Activated T-cell treated with anti-CD3 and anti-CD28 coated beads, Interleukin-2, amount 50 U/mL, for 4 hours (primary cell): ENCODE measurements around the gene APOL3. TPM values are rescaled to one million over a fixed set of nuclear protein-coding genes. Genes with fewer than 3 reads are reported as not detected.
"Not testable (repeated sequence)": the region's sequence is repeated elsewhere in the genome, so short reads cannot be mapped to it uniquely, and the experiment has no call there.

Experiments
- ATAC-seq, 2 donors: fragments of 200-7000 bp; cut with Tn5 transposase; one replicate each; pipeline ENCODE4 v1.10.0; 2021
- DNase-seq: peaks from one replicate; pipeline ENCODE4 v3.0.0-alpha.2; 2020
- H3K27me3 Mint-ChIP-seq: one replicate; pipeline ENCODE4 v1.8.0; 2021; ENCODE audit warnings: low read depth, mixed read lengths
- H3K36me3 Mint-ChIP-seq: one replicate; pipeline ENCODE4 v1.8.0; 2022; ENCODE audit warnings: mixed read lengths; ENCODE audit not compliant: insufficient read depth
- H3K4me1 Mint-ChIP-seq: one replicate; pipeline ENCODE4 v1.8.0; 2021; ENCODE audit warnings: low read depth, mixed read lengths
- H3K4me3 Mint-ChIP-seq: one replicate; pipeline ENCODE4 v1.8.0; 2021; ENCODE audit warnings: mild to moderate bottlenecking, moderate library complexity, mixed read lengths
- H3K9me3 Mint-ChIP-seq: one replicate; pipeline ENCODE4 v1.8.0; 2021; ENCODE audit warnings: mixed read lengths
- total RNA-seq, 3 donors: library from RNA; stranded (reverse); gene quantifications; one replicate each; pipeline ENCODE4 v1.2.1, GENCODE V29; 2021

APOL3 gene
- total RNA-seq, 3 donors from 2014 or later, result 14.4 to 17.7 (median 15.5) TPM

- ATAC-seq (no peak), DNase-seq (no peak)
- Mint-ChIP-seq H3K9me3 (no peaks in the 10 kb centered on the region), H3K4me1 (peaks cover 14% of the 10 kb centered on the region), H3K4me3 (no peak overlapping the region), H3K27me3 (peaks cover 5% of the 10 kb centered on the region), H3K36me3 (no peaks in the 10 kb centered on the region)
These were observed 38.0 kb upstream of the APOL3 start for GRCh38 chr22:36198536-36198935.

- Mint-ChIP-seq H3K4me1 (peaks cover 14% of the 10 kb centered on the region), H3K27me3 (peaks cover 9% of the 10 kb centered on the region), H3K36me3 (no peaks in the 10 kb centered on the region), H3K4me3 (no peak overlapping the region), H3K9me3 (no peaks in the 10 kb centered on the region)
- no peak for DNase-seq
- ATAC-seq, result peak; percentile 42 to 44
These were observed 37.1 kb upstream of the APOL3 start for GRCh38 chr22:36197514-36198146.

GRCh38 chr22:36197065-36197440 is 36.5 kb upstream of the APOL3 start:
- Mint-ChIP-seq H3K4me3 (no peak overlapping the region), H3K27me3 (peaks cover 9% of the 10 kb centered on the region), H3K36me3 (no peaks in the 10 kb centered on the region), H3K4me1 (peaks cover 14% of the 10 kb centered on the region), H3K9me3 (no peaks in the 10 kb centered on the region)
- no peak for DNase-seq
- ATAC-seq, result no peak

- ATAC-seq (no peak), DNase-seq (no peak)
- peaks cover 9% of the 10 kb centered on the region for H3K27me3 Mint-ChIP-seq
- H3K9me3 Mint-ChIP-seq, result no peaks in the 10 kb centered on the region
- H3K4me3 Mint-ChIP-seq, result no peak overlapping the region
- peaks cover 14% of the 10 kb centered on the region for H3K4me1 Mint-ChIP-seq
- H3K36me3 Mint-ChIP-seq, result no peaks in the 10 kb centered on the region
These were observed 35.9 kb upstream of the APOL3 start for GRCh38 chr22:36196254-36197064.

- DNase-seq (peak; percentile 15), ATAC-seq (peak; percentile 73 to 77)
- H3K4me3 Mint-ChIP-seq, result no peak overlapping the region
- H3K9me3 Mint-ChIP-seq, result no peaks in the 10 kb centered on the region
- peaks cover 14% of the 10 kb centered on the region for H3K4me1 Mint-ChIP-seq
- H3K27me3 Mint-ChIP-seq, result peaks cover 9% of the 10 kb centered on the region
- H3K36me3 Mint-ChIP-seq, result no peaks in the 10 kb centered on the region
These were observed 34.4 kb upstream of the APOL3 start for GRCh38 chr22:36194971-36195370.

- ATAC-seq, result no peak
- no peaks in the 10 kb centered on the region for H3K9me3 Mint-ChIP-seq
- no peaks in the 10 kb centered on the region for H3K36me3 Mint-ChIP-seq
- H3K4me3 Mint-ChIP-seq, result no peak overlapping the region
- no peak for DNase-seq
- peaks cover 12% of the 10 kb centered on the region for H3K27me3 Mint-ChIP-seq
- H3K4me1 Mint-ChIP-seq, result peaks cover 14% of the 10 kb centered on the region
These were observed 33.8 kb upstream of the APOL3 start for GRCh38 chr22:36194385-36194784.

GRCh38 chr22:36193577-36193976 is 33.0 kb upstream of the APOL3 start:
- H3K4me1 Mint-ChIP-seq, result peaks cover 14% of the 10 kb centered on the region
- peaks cover 12% of the 10 kb centered on the region for H3K27me3 Mint-ChIP-seq
- H3K36me3 Mint-ChIP-seq, result no peaks in the 10 kb centered on the region
- ATAC-seq (no peak), DNase-seq (no peak)
- H3K9me3 Mint-ChIP-seq, result no peaks in the 10 kb centered on the region
- no peak overlapping the region for H3K4me3 Mint-ChIP-seq

GRCh38 chr22:36193171-36193570 is 32.6 kb upstream of the APOL3 start:
- Mint-ChIP-seq H3K36me3 (no peaks in the 10 kb centered on the region), H3K4me1 (peaks cover 12% of the 10 kb centered on the region), H3K4me3 (no peak overlapping the region), H3K9me3 (no peaks in the 10 kb centered on the region), H3K27me3 (peaks cover 9% of the 10 kb centered on the region)
- ATAC-seq (no peak), DNase-seq (no peak)

- ATAC-seq (no peak), DNase-seq (no peak)
- no peaks in the 10 kb centered on the region for H3K36me3 Mint-ChIP-seq
- H3K4me1 Mint-ChIP-seq, result peaks cover 6% of the 10 kb centered on the region
- H3K9me3 Mint-ChIP-seq, result no peaks in the 10 kb centered on the region
- H3K4me3 Mint-ChIP-seq, result no peak overlapping the region
- peaks cover 7% of the 10 kb centered on the region for H3K27me3 Mint-ChIP-seq
These were observed 32.0 kb upstream of the APOL3 start for GRCh38 chr22:36192542-36192941.

GRCh38 chr22:36191106-36191836 is 30.7 kb upstream of the APOL3 start:
- peaks cover 7% of the 10 kb centered on the region for H3K27me3 Mint-ChIP-seq
- DNase-seq (no peak), ATAC-seq (no peak)

GRCh38 chr22:36187862-36188261 is 27.3 kb upstream of the APOL3 start:
- H3K4me3 Mint-ChIP-seq, H3K9me3 Mint-ChIP-seq, H3K36me3 Mint-ChIP-seq, DNase-seq, H3K4me1 Mint-ChIP-seq, ATAC-seq, H3K27me3 Mint-ChIP-seq: not testable (repeated sequence)

More at GRCh38 chr22:36191106-36191836, 30.7 kb upstream of the APOL3 start:
- H3K4me1 Mint-ChIP-seq, result no peaks in the 10 kb centered on the region
- H3K9me3 Mint-ChIP-seq, result no peaks in the 10 kb centered on the region
- H3K4me3 Mint-ChIP-seq, result no peak overlapping the region
- no peaks in the 10 kb centered on the region for H3K36me3 Mint-ChIP-seq

- Mint-ChIP-seq H3K4me1 (no peaks in the 10 kb centered on the region), H3K36me3 (no peaks in the 10 kb centered on the region), H3K4me3 (no peak overlapping the region), H3K9me3 (no peaks in the 10 kb centered on the region), H3K27me3 (peaks cover 2% of the 10 kb centered on the region)
- DNase-seq, result no peak
- ATAC-seq, result no peak
These were observed 25.5 kb upstream of the APOL3 start for GRCh38 chr22:36185828-36186624.

- Mint-ChIP-seq H3K9me3 (no peaks in the 10 kb centered on the region), H3K4me3 (no peak overlapping the region), H3K27me3 (peaks cover under 1% of the 10 kb centered on the region), H3K36me3 (no peaks in the 10 kb centered on the region), H3K4me1 (peaks cover 3% of the 10 kb centered on the region)
- no peak for ATAC-seq
- DNase-seq, result no peak
These were observed 24.0 kb upstream of the APOL3 start for GRCh38 chr22:36184433-36185025.

GRCh38 chr22:36183446-36183845 is 22.9 kb upstream of the APOL3 start:
- Mint-ChIP-seq H3K4me3 (no peak overlapping the region), H3K27me3 (no peaks in the 10 kb centered on the region), H3K36me3 (no peaks in the 10 kb centered on the region), H3K4me1 (peaks cover 3% of the 10 kb centered on the region), H3K9me3 (no peaks in the 10 kb centered on the region)
- DNase-seq, result no peak
- no peak for ATAC-seq
